Measurements from ENCODE around the gene RFC4. TPM values are rescaled to one million over a fixed set of nuclear protein-coding genes. Genes with fewer than 3 reads are reported as not detected.
"Not testable (repeated sequence)": the region's sequence is repeated elsewhere in the genome, so short reads cannot be mapped to it uniquely, and the experiment has no call there.

Gene RFC4, protein sequence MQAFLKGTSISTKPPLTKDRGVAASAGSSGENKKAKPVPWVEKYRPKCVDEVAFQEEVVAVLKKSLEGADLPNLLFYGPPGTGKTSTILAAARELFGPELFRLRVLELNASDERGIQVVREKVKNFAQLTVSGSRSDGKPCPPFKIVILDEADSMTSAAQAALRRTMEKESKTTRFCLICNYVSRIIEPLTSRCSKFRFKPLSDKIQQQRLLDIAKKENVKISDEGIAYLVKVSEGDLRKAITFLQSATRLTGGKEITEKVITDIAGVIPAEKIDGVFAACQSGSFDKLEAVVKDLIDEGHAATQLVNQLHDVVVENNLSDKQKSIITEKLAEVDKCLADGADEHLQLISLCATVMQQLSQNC
- total RNA-seq, result 8.6 TPM
- long read RNA-seq, partial matches to known transcripts, result 1 of 3 reads
- long read RNA-seq, other reads (novel, unspliced or antisense), result 0 of 3 reads

DNA sequence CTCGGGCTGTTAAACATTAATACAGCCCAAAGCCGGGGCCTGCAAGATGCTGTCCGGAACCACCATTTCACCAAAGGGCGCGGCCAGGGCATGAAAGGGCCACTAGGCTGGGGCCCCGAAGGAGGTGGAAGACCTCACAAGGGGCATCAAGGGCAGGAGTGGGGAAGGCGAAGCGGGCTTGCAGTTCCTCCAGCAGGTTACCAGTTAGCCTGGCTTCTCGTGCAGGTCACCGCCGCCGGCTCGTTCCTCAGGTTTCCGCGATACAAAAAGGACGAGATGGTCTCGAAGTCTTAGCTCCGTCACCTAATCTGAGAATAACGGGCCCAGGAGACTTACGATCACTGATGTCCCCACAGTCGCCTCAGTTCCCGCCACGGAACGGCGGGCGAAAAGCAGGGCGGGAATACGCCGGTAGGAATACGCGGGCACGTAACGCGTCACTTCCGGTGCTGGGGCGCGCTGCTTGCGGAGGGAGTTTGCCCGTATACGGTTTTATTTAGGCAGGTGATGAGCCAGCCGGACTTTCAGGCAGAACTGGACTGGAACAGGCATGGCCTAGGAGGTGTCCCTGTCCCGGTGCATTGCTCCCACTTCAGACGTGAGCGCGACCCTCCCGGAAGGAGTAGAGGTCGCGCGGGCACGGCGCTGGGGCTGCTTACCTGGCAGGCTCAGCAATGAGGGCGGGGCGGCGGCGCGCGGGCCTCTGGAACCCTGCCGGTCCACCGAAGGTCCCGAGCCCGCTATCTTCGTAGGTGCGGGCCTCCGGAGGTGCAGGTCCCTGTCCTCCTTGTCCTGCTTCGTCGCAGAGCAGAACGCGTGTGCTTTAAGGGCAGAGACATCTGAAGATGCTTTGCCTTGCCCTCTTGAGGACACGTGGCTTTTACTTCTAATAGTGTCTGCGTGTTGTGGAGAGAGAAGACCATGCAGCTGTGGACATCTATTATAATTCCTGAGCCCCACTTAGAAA is at the start of gene RFC4:
Gene RFC4 (minus strand): TSS at position 394 of the 967 bp plus-strand sequence. CDS start 1,769 bp downstream, outside the sequence.
- intact Hi-C loops (cut with DNase I), result no loop called here
- DNase-seq (peak; percentile 94), ATAC-seq (ENCODE audit: poor library complexity) (peak; percentile 99)

DNA sequence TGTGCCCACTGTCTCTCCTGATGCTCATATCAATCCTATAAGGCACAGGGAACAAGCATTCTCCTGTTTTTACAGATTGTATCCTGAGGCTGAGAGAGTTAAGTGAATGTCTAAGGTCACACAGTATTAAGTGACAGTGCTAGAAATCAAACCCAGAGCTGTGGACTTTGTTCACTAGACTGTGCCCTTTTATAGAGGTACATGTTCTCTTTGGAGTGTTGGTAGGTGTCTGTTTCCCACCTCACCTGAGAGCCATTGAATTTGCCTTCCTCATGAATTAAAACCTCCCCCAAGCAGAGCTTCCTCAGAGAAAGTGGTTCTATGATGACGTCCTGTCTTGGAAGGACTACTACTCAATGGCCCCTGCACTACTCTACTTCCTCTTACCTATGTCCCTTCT is 48.7 kb upstream of the RFC4 start:
- intact Hi-C loops (cut with DNase I), result loop anchor here (10.0 kb wide), 1 partner anchor 70 kb away; no protein-coding TSS in a partner anchor
- DNase-seq (no peak), ATAC-seq (ENCODE audit: poor library complexity) (no peak)

DNA sequence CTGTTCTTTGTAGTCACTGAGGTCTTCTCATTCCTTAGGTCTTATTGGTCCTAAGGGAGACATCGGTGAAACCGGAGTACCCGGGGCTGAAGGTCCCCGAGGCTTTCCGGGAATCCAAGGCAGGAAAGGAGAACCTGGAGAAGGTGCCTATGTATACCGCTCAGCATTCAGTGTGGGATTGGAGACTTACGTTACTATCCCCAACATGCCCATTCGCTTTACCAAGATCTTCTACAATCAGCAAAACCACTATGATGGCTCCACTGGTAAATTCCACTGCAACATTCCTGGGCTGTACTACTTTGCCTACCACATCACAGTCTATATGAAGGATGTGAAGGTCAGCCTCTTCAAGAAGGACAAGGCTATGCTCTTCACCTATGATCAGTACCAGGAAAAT is 47.9 kb upstream of the RFC4 start:
- ATAC-seq (ENCODE audit: poor library complexity), result no peak

DNA sequence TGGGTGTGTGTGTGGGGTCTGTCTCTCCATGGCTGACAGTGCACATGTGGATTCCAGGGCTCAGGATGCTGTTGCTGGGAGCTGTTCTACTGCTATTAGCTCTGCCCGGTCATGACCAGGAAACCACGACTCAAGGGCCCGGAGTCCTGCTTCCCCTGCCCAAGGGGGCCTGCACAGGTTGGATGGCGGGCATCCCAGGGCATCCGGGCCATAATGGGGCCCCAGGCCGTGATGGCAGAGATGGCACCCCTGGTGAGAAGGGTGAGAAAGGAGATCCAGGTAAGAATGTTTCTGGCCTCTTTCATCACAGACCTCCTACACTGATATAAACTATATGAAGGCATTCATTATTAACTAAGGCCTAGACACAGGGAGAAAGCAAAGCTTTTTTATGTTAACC is 46.7 kb upstream of the RFC4 start:
- intact Hi-C loops (cut with DNase I), result loop anchor here (10.0 kb wide), 1 partner anchor 72 kb away; no protein-coding TSS in a partner anchor
- ATAC-seq (ENCODE audit: poor library complexity), result no peak
- no peak for DNase-seq

More for the DNA sequence above, 47.9 kb upstream of the RFC4 start:
- no peak for DNase-seq
- intact Hi-C loops (cut with DNase I), result loop anchor here (10.0 kb wide), 1 partner anchor 71 kb away; no protein-coding TSS in a partner anchor

DNA sequence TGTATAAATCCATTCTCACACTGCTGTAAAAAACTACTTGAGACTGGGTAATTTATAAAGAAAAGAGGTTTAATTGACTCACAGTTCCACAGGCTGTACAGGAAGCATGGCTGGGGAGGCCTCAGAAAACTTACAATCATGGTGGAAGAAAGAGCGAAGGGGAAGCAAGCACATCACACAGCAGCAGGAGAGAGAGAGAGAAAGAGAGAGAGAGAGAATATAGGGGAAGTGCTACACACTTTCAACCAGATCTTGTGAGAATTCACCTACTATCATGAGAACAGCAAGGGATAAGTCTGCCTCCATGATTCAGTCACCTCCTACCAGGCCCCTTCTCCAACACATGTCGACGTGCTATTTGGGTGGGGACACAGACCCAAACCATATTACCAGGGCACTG is 45.6 kb upstream of the RFC4 start:
- not testable (repeated sequence) for DNase-seq
- intact Hi-C loops (cut with DNase I), result loop anchor here (10.0 kb wide), 1 partner anchor 73 kb away; no protein-coding TSS in a partner anchor

DNA sequence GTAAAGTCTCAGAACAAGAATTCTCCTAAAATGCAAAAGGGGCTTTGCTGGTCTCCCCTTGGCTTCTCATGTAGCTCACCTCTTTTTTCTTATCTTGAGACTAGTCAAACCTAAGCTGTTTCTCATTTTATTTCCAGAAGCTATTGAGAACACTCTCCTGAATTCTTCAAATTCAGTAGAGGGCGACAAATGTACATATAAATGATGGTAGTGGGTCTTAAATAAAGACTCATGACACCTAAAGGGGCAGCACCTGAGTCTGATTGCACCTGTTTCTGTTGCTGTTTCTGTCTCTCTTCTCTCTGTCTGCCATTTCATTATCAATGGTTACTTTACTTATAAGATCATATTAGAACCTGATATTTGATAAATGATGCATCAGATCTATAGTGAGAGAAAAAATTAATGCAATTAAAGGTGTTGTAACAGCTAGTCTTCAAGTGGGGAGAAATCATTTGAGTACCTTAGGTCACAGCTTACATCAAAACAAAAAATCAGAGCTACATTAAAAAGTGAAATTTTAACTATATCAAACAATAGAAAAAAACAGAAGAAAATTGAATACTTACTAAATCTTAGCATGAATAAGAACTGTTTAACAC is 43.2 kb upstream of the RFC4 start:
- intact Hi-C loops (cut with DNase I), result loop anchor here (5.0 kb wide), 1 partner anchor 313 kb away; no protein-coding TSS in a partner anchor
- ATAC-seq (ENCODE audit: poor library complexity) (peak; percentile 80), DNase-seq (no peak)

More for the DNA sequence above, 45.6 kb upstream of the RFC4 start:
- not testable (repeated sequence) for ATAC-seq (ENCODE audit: poor library complexity)

DNA sequence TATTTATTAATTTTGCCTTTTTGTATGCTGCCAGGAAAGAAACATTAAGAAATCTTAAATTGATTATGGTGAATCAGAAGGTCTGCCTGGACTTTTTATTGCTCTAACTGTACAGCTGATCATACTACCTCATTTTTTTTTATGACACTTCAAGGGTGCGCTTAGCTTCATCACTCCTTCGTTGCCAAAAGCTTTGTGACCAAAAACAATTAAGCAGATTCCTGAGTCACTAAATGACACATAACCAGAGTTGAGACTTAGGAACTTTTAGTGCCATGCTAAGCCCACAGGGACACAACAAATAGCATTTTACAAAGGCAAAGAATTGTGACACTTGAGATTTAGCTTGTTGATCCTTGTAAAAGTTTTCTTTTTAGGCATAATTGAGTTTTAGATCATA is 41.2 kb upstream of the RFC4 start:
- ATAC-seq (ENCODE audit: poor library complexity) (no peak), DNase-seq (no peak)
- intact Hi-C loops (cut with DNase I), result loop anchor here (5.0 kb wide), 1 partner anchor 315 kb away; no protein-coding TSS in a partner anchor

DNA sequence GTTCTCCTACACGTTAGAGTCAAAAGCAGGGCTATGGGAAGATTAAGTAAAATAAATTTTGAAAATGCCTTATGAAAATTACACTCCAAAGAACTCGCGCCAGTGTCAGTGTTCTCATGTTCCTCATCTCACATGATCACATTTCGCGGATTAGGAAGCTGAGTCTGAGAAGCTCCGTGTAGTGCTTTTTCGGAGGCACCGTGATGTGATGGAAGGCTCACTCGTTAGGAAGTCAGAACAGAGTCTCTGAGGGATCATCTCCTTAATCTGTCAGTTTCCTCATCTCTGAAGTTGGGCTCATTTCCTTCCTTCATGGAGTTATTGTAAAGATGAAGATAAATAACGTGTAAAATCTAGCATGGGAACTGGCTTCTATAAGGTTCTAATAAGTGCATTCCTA is 39.5 kb upstream of the RFC4 start:
- no peak for ATAC-seq (ENCODE audit: poor library complexity)
- intact Hi-C loops (cut with DNase I), result loop anchor here (5.0 kb wide), 1 partner anchor 317 kb away; no protein-coding TSS in a partner anchor

DNA sequence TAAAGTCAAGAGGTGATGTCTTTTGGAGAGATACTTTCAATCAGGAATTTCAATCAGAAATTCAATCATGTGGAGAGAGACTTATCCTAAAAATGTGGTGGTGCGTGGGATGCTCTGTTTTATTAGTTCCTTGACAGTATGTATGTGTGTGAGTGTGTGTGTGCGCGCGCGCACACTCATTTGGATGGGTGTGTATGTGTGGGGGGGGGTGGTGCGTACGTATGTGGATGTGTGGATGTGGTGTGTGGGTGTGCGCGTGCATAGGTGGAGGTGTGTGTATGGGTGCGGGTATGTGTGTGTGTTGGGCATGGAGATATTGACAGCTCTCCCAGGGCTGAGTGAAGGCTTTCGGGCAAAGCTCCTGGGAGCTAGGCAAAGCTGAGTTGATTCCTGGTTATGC is 38.6 kb upstream of the RFC4 start:
- intact Hi-C loops (cut with DNase I), result loop anchor here (5.0 kb wide), 1 partner anchor 317 kb away; no protein-coding TSS in a partner anchor
- ATAC-seq (ENCODE audit: poor library complexity) (no peak), DNase-seq (no peak)

More for the DNA sequence above, 39.5 kb upstream of the RFC4 start:
- no peak for DNase-seq

DNA sequence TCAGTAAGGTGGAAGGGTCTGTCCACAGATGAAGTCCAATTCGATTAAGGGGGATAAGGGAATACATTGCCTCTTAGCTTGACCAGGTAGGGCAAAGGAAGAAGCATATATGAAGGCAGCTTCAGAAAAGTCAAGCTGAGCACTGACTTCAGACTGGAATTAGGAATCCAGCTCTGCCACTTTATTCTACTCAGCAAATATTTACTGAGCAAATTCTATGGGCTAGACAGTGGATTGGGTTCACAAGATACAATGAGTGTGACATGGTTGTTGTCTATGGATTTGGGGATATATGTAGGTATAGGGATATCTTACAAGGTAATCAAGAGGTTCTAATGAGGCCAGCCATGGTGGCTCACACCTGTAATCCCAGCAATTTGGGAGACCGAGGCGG is 36.8 kb upstream of the RFC4 start:
- no peak for DNase-seq
- intact Hi-C loops (cut with DNase I), result no loop called here
- no peak for ATAC-seq (ENCODE audit: poor library complexity)

DNA sequence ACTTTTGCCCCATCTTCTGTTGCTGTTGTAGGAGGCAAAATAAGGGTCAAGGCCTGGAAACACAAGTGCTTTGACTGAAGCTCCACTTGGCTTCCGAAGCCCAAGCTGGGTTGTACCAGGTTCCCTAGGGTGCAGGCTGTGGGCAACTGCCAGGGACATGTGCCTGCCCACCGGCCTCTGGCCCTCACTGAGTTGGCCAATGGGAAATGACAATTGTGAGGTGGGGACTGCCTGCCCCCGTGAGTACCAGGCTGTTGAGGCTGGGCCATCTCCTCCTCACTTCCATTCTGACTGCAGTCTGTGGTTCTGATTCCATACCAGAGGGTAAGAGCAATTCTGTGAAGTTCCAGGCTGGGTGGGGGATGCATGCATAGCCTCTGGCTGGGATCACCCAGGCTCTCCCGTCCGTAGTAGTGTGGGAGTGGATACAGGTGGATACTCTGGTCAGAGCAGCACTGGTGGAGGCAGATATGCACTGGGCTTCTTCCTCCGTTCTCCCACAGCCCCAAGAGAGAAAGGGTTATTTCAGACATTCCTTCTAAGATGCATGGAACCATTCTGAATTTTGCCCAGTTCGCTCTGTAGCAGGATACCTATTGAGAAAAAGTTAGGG is 36.2 kb upstream of the RFC4 start, which contains the start of gene ADIPOQ:
Gene ADIPOQ (plus strand): TSS at position 285 of the 613 bp plus-strand sequence. CDS start 10,349 bp downstream, outside the sequence.
- intact Hi-C loops (cut with DNase I), result no loop called here
- ATAC-seq (ENCODE audit: poor library complexity), result no peak
- no peak for DNase-seq

DNA sequence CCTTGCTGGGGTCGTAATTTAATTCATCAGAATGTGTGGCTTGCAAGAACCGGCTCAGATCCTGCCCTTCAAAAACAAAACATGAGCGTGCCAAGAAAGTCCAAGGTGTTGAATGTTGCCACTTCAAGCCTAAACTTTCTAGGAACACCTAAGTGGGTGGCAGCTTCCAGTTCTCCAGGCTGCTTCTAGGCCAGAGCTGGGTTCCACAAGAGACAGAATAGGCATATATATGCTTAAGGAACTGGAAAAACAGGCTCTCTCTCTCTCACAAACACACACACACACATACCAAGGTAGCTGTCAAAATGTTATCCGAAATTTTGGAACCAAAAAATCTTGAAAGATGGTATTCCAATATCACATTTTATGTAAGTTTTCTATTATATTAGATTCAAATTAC is 35.3 kb upstream of the RFC4 start:
- intact Hi-C loops (cut with DNase I), result no loop called here
- ATAC-seq (ENCODE audit: poor library complexity), result no peak
- no peak for DNase-seq

DNA sequence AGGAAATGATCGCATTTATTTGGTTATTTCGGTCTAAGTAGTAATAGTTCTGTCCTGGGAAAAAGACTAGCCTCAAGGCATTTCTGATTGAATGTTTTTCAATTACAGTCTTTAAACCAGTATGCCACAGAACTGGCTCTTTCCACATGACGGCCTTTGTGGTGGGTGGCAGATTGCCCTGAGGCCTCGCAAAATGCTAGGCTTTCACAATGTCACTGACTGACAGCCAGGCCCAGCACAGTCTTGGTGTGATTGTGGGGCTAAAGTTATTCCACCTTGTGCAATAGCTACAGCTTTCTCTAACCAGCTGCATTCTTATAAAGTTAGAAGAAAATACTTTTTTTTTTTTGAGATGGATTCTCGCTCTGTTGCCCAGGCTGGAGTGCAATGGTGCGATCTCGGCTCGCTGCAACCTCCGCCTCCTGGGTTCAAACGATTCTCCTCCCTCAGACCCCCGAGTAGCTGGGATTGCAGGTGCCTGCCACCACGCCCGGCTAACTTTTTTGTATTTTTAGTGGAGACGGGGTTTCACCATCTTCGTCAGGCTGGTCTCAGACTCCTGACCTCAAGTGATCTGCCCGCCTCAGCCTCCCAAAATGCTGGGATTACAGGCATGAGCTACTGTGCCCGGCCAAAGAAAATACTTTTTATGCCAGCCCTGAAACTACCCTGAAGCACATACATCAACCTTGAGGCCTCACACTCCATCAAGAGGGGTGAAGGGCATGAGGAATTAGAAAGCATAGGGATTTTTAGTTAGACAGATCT is 33.8 kb upstream of the RFC4 start:
- intact Hi-C loops (cut with DNase I), result no loop called here
- DNase-seq, result no peak
- no peak for ATAC-seq (ENCODE audit: poor library complexity)

DNA sequence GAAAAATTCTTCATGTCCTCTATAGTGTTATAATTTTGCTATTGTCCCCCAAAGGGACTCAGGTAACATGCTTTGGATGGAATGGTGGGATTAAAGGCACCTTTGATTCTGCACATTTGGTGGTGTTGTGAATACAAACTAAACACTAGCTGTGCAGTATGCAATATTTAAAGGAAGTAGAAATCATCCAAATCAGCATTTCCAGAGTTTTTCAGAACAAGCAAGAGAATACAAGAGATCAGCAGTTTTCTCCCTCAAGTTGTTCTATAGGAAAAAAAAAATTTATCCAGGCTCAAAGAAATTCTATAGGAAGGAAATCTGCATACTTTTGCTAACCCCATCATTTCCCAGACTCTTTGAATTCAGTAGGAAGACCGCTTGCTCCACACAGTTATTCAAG is 26.0 kb upstream of the RFC4 start:
- intact Hi-C loops (cut with DNase I), result no loop called here
- ATAC-seq (ENCODE audit: poor library complexity) (no peak), DNase-seq (no peak)

DNA sequence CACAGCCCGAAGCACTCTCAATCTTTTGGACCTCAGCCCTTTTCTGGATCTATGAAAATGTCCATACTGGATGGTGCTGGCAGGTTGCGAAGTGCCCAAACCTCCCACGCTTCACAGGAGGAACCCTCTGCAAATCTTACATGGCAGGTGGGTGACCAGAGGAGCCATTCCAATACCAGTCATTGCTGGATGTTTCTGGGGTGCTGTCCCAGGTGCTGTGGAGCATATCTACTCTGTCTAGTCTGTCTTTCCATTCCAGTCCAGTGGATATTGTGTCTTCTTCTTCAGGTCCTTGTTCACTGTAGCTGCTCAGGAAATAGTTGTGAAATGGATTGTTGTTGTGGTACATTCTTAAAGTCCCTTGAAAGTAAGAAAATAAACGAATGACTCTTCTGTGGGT is 25.5 kb upstream of the RFC4 start:
- no peak for DNase-seq
- intact Hi-C loops (cut with DNase I), result no loop called here
- no peak for ATAC-seq (ENCODE audit: poor library complexity)

DNA sequence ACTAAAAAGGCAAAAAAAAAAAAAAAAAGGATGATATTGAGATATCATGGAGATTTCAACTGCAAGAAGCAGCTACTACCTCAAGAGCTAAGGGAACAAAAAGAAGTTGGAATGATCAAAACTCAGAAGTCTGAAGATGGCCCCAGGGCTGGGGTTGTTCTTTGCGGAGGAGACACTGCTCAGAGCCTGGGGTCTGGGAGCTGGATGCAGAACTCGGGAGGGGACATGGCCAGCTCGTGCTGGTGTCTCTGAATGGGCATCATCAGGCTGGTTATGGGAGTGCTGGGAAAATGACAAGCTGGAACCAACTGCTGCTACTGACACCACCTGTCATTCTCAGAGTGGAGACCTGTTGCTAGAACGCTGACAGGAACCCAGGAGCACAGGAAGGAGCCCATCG is 22.1 kb upstream of the RFC4 start:
- intact Hi-C loops (cut with DNase I), result no loop called here
- no peak for ATAC-seq (ENCODE audit: poor library complexity)
- DNase-seq, result no peak
